Pancreas (tissue), 10 donors: ENCODE measurements around the gene KLF9. TPM values are rescaled to one million over a fixed set of nuclear protein-coding genes. Genes with fewer than 3 reads are reported as not detected.
A peak's percentile ranks its signal among the peaks of the same experiment; 100 is the strongest.

Experiments used
- ATAC-seq, 4 donors: fragments of 200-7000 bp; cut with Tn5 transposase; one replicate each; pipeline versions ENCODE4 v1.8.0 to v1.9.1; 2020; ENCODE audit warnings: mild to moderate bottlenecking in 4 of 4, moderate library complexity in 4 of 4
- DNase-seq, 6 donors: peaks; one replicate each; pipeline ENCODE4 v3.0.0-alpha.2; 2020
- FAIRE-seq: peaks from 2 replicates; lab custom pipeline; 2012; peaks lifted over from hg19 to GRCh38; lab: Jason Lieb, UNC
- H3K27ac ChIP-seq, 4 donors: fragments of 200-600 bp; sonication (generic); 1 replicate in 3 of 4; 2 replicates in 1 of 4; pipeline versions ENCODE4 v1.5.0 to v1.8.0; 2020
- H3K27me3 ChIP-seq, 4 donors: fragments of 200-600 bp; one replicate each; pipeline ENCODE4 v1.8.0; 2021
- H3K36me3 ChIP-seq, 3 donors: fragments of 200-600 bp; sonication (generic) in 1 of 3; one replicate each; pipeline versions ENCODE4 v1.5.0 to v1.8.0; 2020 to 2021
- H3K4me1 ChIP-seq, 3 donors: fragments of 200-600 bp; one replicate each; pipeline ENCODE4 v1.8.0; 2021
- H3K4me3 ChIP-seq, 4 donors: fragments of 200-600 bp; sonication (generic) in 2 of 4; one replicate each; pipeline versions ENCODE4 v1.5.0 to v1.8.0; 2020 to 2021
- H3K9me3 ChIP-seq, 4 donors: fragments of 200-600 bp; one replicate each; pipeline ENCODE4 v1.8.0; 2021
- CTCF ChIP-seq, 4 donors: fragments of 200-600 bp; sonication (generic) in 3 of 4; IDR thresholded peaks; one replicate each; pipeline versions ENCODE4 v1.5.0 to v1.8.0; 2021; ENCODE audit warnings: antibody characterized with exemption in 4 of 4
- WGBS, 2 donors: extraction: QIAGEN DNeasy Blood & Tissue Kit; methylation state at CpG; one replicate each; pipeline ENCODE4 v1.1.7; 2013; 5-methylcytosine and 5-hydroxymethylcytosine counted together
- intact Hi-C, 3 donors: fragments of 100-400 bp; cut with DNase I; formaldehyde crosslinking; loops; one replicate each; pipeline versions ENCODE4 v1.11.1 to v1.14.2; 2022
- polyA plus RNA-seq, 2 donors: library from polyadenylated mRNA; stranded (reverse); fragments of 200-250 nt; gene quantifications; one replicate each; pipeline ENCODE4 v1.2.3, GENCODE V29; 2013
- total RNA-seq, 6 donors: library from RNA; stranded (reverse); fragmentation: NEBNext Ultra II Directional in 4 of 6; extraction: Animal tissue kit (Norgen Biotek cat#: 25700) in 4 of 6; gene quantifications; one replicate each; pipeline versions ENCODE4 v1.2.1 to v1.2.4, GENCODE V29; 2021 to 2023
- donor health status: healthy with polysubstance abuse.
- donor health status: DM: no; HTN: no; CAD: no; lungs with moderate emphysema.
- donor health status: DM: no; HTN: no; CAD: no.
- donor health status: control.
- donor health status: control.
- donor health status: Bipolar disorder and iron deficiency.
- donor health status: DM: yes; HTN: yes; CAD: no.
- donor health status: DM: no; HTN: no; CAD: no.
- donor health status: DM: no; HTN: no; CAD: no.
- donor health status: DM: yes; HTN: yes; CAD: no.

The KLF9 gene
- total and polyA plus RNA-seq, 8 donors: 8.4 to 32.8 (median 16.5) TPM

GRCh38 chr9:70438341-70438928, 24.0 kb upstream of the KLF9 start:
- intact Hi-C loops: no loop called here
- WGBS, 2 donors: 73 to 79% methylated on average over 3 of the region's 3 CpGs
- DNase-seq (peak in 2 of 6 donors; percentile 20 to 25), FAIRE-seq (no peak), ATAC-seq (peak; percentile 70 to 73 (median 72))
- no peaks in the 10 kb centered on the region for H3K9me3 ChIP-seq
- H3K27me3 ChIP-seq: no peaks in the 10 kb centered on the region
- no peaks in the 10 kb centered on the region for H3K36me3 ChIP-seq
- H3K27ac ChIP-seq: no peak overlapping the region
- TF ChIP-seq CTCF (IDR thresholded peaks at IDR 0.05): no peak
- no peak overlapping the region for H3K4me3 ChIP-seq
- H3K4me1 ChIP-seq: no peaks in the 10 kb centered on the region

DNA sequence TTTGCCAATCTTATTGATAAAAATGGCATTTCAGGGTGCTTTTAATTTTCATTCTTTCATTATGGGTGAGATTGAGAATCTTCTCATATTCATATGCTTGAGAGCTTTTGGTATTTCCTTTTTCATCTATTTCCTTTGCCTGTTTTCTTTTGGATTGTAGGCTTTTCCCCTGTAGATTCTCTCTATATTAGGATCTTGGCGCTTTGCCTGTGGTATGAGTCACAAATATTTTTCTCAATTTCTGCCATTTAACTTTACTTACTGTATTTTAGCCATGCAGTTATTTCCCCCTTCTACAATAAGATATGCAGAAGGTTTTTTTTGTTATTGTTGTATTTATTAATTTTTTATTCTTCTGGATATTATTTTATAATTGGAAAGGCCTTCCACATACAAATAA, 21.5 kb upstream of the KLF9 start:
- 85 to 94% methylated on average over 1 of the region's 1 CpG for WGBS, 2 donors
- no peaks in the 10 kb centered on the region for H3K27me3 ChIP-seq
- no peak overlapping the region for H3K4me3 ChIP-seq
- no peaks in the 10 kb centered on the region for H3K36me3 ChIP-seq
- FAIRE-seq (no peak), ATAC-seq (no peak), DNase-seq (no peak)
- no peak overlapping the region for H3K27ac ChIP-seq
- TF ChIP-seq CTCF (IDR thresholded peaks at IDR 0.05): no peak
- H3K9me3 ChIP-seq: no peaks in the 10 kb centered on the region
- H3K4me1 ChIP-seq: no peaks in the 10 kb centered on the region
- intact Hi-C loops: no loop called here

GRCh38 chr9:70429899-70430298, 15.4 kb upstream of the KLF9 start:
- no peaks in the 10 kb centered on the region for H3K27me3 ChIP-seq
- FAIRE-seq: no peak
- ATAC-seq: peak in 1 of 4 donors; percentile 28
- intact Hi-C loops: loop anchor here in 1 of 3 donors (10.0 kb wide), 1 partner anchor 165 kb away; no protein-coding TSS in a partner anchor
- no peaks in the 10 kb centered on the region for H3K4me1 ChIP-seq
- TF ChIP-seq CTCF (IDR thresholded peaks at IDR 0.05): no peak
- 77 to 84% methylated on average over 3 of the region's 3 CpGs for WGBS, 2 donors
- H3K4me3 ChIP-seq: no peak overlapping the region
- H3K9me3 ChIP-seq: no peaks in the 10 kb centered on the region
- no peaks in the 10 kb centered on the region for H3K36me3 ChIP-seq
- no peak for DNase-seq
- no peak overlapping the region for H3K27ac ChIP-seq

GRCh38 chr9:70428781-70429180, 14.3 kb upstream of the KLF9 start:
- WGBS, 2 donors: 78 to 87% methylated on average over 5 of the region's 5 CpGs
- no peaks in the 10 kb centered on the region for H3K27me3 ChIP-seq
- intact Hi-C loops: loop anchor here in 1 of 3 donors (10.0 kb wide), 1 partner anchor 166 kb away; no protein-coding TSS in a partner anchor
- FAIRE-seq (no peak), ATAC-seq (no peak), DNase-seq (no peak)
- H3K4me3 ChIP-seq: no peak overlapping the region
- no peaks in the 10 kb centered on the region for H3K9me3 ChIP-seq
- no peaks in the 10 kb centered on the region for H3K36me3 ChIP-seq
- H3K4me1 ChIP-seq: no peaks in the 10 kb centered on the region
- TF ChIP-seq CTCF (IDR thresholded peaks at IDR 0.05): no peak
- no peak overlapping the region for H3K27ac ChIP-seq
